Keratinocyte (primary cell): ENCODE data around the gene TMPRSS12. TPM values are rescaled to one million over a fixed set of nuclear protein-coding genes. Genes with fewer than 3 reads are reported as not detected.
"Not testable (repeated sequence)": the region's sequence is repeated elsewhere in the genome, so short reads cannot be mapped to it uniquely, and the experiment has no call there.

Source experiments
- DNase-seq: peaks from one replicate; pipeline ENCODE4 v3.0.0-alpha.2; 2011; ENCODE audit warnings: low read depth, missing footprints, low spot score
- FAIRE-seq: peaks from 2 replicates; lab custom pipeline; 2011; peaks lifted over from hg19 to GRCh38; lab: Jason Lieb, UNC
- H2AFZ ChIP-seq: 2 replicates; pipeline ENCODE4 v1.6.0; 2012; ENCODE audit warnings: low read length, control low read depth, inconsistent platforms; ENCODE audit not compliant: control insufficient read depth
- H3K27ac ChIP-seq: 2 replicates; pipeline ENCODE4 v1.5.1; 2011; ENCODE audit warnings: low read length; ENCODE audit not compliant: control insufficient read depth, insufficient read depth
- H3K27me3 ChIP-seq: 3 replicates; pipeline ENCODE4 v1.6.0; 2011; ENCODE audit warnings: low read length; ENCODE audit not compliant: control insufficient read depth, insufficient read depth; ENCODE audit errors: extremely low read depth
- H3K36me3 ChIP-seq, 2 experiments: 2 replicates in 1 of 2; 3 replicates in 1 of 2; pipeline ENCODE4 v1.5.1; 2011; ENCODE audit warnings: low read length in 2 of 2, mild to moderate bottlenecking in 1 of 2; ENCODE audit not compliant: control insufficient read depth in 2 of 2, insufficient read depth in 2 of 2; ENCODE audit errors: extremely low read depth in 1 of 2
- H3K4me1 ChIP-seq: 3 replicates; pipeline ENCODE4 v1.5.1; 2011; ENCODE audit warnings: low read length; ENCODE audit not compliant: control insufficient read depth, insufficient read depth; ENCODE audit errors: extremely low read depth
- H3K4me2 ChIP-seq: 3 replicates; pipeline ENCODE4 v1.6.0; 2011; ENCODE audit warnings: low read depth, low read length; ENCODE audit not compliant: control insufficient read depth, insufficient read depth; ENCODE audit errors: extremely low read depth
- H3K4me3 ChIP-seq, 3 experiments: fragments of 200-600 bp in 1 of 3; sonication (generic) in 1 of 3; 2 replicates in 2 of 3; 3 replicates in 1 of 3; pipeline ENCODE4 v1.5.1; 2011 to 2016; ENCODE audit warnings: low read length in 3 of 3, mild to moderate bottlenecking in 3 of 3, control low read depth in 2 of 3, inconsistent platforms in 1 of 3, low read depth in 1 of 3, mixed read lengths in 1 of 3, mixed run types in 1 of 3, moderate library complexity in 1 of 3; ENCODE audit not compliant: control insufficient read depth in 2 of 3, insufficient read depth in 2 of 3; ENCODE audit errors: extremely low read depth in 1 of 3
- H3K79me2 ChIP-seq: 2 replicates; pipeline ENCODE4 v1.6.0; 2012; ENCODE audit warnings: low read length; ENCODE audit not compliant: control insufficient read depth, insufficient read depth
- H3K9ac ChIP-seq: 3 replicates; pipeline ENCODE4 v1.6.0; 2011; ENCODE audit warnings: low read length; ENCODE audit not compliant: control insufficient read depth, insufficient read depth; ENCODE audit errors: extremely low read depth
- H3K9me1 ChIP-seq: 3 replicates; pipeline ENCODE4 v1.6.0; 2011; ENCODE audit warnings: low read length; ENCODE audit not compliant: control insufficient read depth, insufficient read depth; ENCODE audit errors: extremely low read depth
- H3K9me3 ChIP-seq: 2 replicates; pipeline ENCODE4 v1.5.1; 2012; ENCODE audit warnings: low read depth, low read length; ENCODE audit not compliant: control insufficient read depth
- H4K20me1 ChIP-seq: 3 replicates; pipeline ENCODE4 v1.6.0; 2011; ENCODE audit warnings: low read length; ENCODE audit not compliant: control insufficient read depth, insufficient read depth; ENCODE audit errors: extremely low read depth
- CTCF ChIP-seq, 3 experiments: IDR thresholded peaks in 1 of 3; conservative IDR thresholded peaks in 1 of 3; optimal IDR thresholded peaks in 1 of 3; 2 replicates in 2 of 3; 3 replicates in 1 of 3; pipeline versions ENCODE3 to v1.5.1; 2011; ENCODE audit warnings: low read length in 3 of 3, mild to moderate bottlenecking in 3 of 3, moderate library complexity in 2 of 3, control low read depth in 1 of 3, inconsistent platforms in 1 of 3; ENCODE audit not compliant: insufficient read depth in 2 of 3; ENCODE audit errors: extremely low read depth in 1 of 3
- EZH2 ChIP-seq: IDR thresholded peaks from one replicate; pipeline ENCODE4 v1.6.1; 2012; ENCODE audit warnings: inconsistent platforms, mild to moderate bottlenecking, low read length, moderate library complexity
- dilution Hi-C: fragments of 300-500 bp; cut with MboI; formaldehyde crosslinking; loops from one replicate; pipeline ENCODE4 v1.7.0; 2020; ENCODE audit warnings: low sequenced_read_pairs; ENCODE audit not compliant: extremely low pct_ligation_motif_present
- polyA plus RNA-seq, 5 experiments: library from polyadenylated mRNA; depleted of rRNA in 3 of 5; stranded (reverse) in 3 of 5; stranded (forward) in 1 of 5; unstranded in 1 of 5; fragments of >200 nt; gene quantifications; 1 replicate in 1 of 5; 2 replicates in 3 of 5; 3 replicates in 1 of 5; pipeline versions ENCODE4 v1.2.1 to v1.2.3, GENCODE V29; 2011 to 2012; ENCODE audit warnings: missing spikeins in 2 of 5, low read depth in 1 of 5, low replicate concordance in 1 of 5

The TMPRSS12 gene
- polyA plus RNA-seq, 1 donor (not counting 4 experiments of a cell fraction or from before 2014, with no cell fraction given): not detected

- no peak overlapping the region for H3K9ac ChIP-seq
- no peak overlapping the region for H3K4me3 ChIP-seq
- no peaks in the 10 kb centered on the region for H3K9me3 ChIP-seq
- no peaks in the 10 kb centered on the region for H3K4me1 ChIP-seq
- H3K27ac ChIP-seq: no peak overlapping the region
- H4K20me1 ChIP-seq: no peaks in the 10 kb centered on the region
- H3K27me3 ChIP-seq: no peaks in the 10 kb centered on the region
- DNase-seq (no peak), FAIRE-seq (no peak)
- no peaks in the 10 kb centered on the region for H3K79me2 ChIP-seq
- TF ChIP-seq CTCF (optimal IDR thresholded peaks at IDR 0.05 in 1 of 3, IDR thresholded peaks at IDR 0.05 in 1 of 3, conservative IDR thresholded peaks at IDR 0.05 in 1 of 3; ENCODE audit: extremely low read depth in 1 of 3, insufficient read depth in 2 of 3, low read length in 3 of 3): no peak
- TF ChIP-seq EZH2: no peak
- H3K36me3 ChIP-seq: no peaks in the 10 kb centered on the region
- no peak overlapping the region for H3K4me2 ChIP-seq
- dilution Hi-C loops: no loop called here
- no peak overlapping the region for H2AFZ ChIP-seq
- no peaks in the 10 kb centered on the region for H3K9me1 ChIP-seq
These were observed 6.2 kb downstream of the TMPRSS12 start for GRCh38 chr12:50848963-50849362.

- not testable (repeated sequence) for FAIRE-seq, H3K4me2 ChIP-seq
These were observed 12.5 kb downstream of the TMPRSS12 start for GRCh38 chr12:50855218-50855617.

GRCh38 chr12:50855679-50856078, 13.0 kb downstream of the TMPRSS12 start:
- H3K79me2 ChIP-seq, H3K9ac ChIP-seq, H2AFZ ChIP-seq, H3K9me3 ChIP-seq, dilution Hi-C loops, DNase-seq, H3K36me3 ChIP-seq, H3K4me3 ChIP-seq, H4K20me1 ChIP-seq, H3K4me2 ChIP-seq, H3K9me1 ChIP-seq, H3K27me3 ChIP-seq, FAIRE-seq, H3K4me1 ChIP-seq, H3K27ac ChIP-seq: not testable (repeated sequence)

More at GRCh38 chr12:50855218-50855617, 12.5 kb downstream of the TMPRSS12 start:
- H3K9me1 ChIP-seq, dilution Hi-C loops, H3K4me1 ChIP-seq, H3K27ac ChIP-seq, H3K4me3 ChIP-seq, H3K79me2 ChIP-seq, H2AFZ ChIP-seq, H3K9ac ChIP-seq, H3K9me3 ChIP-seq, DNase-seq, H4K20me1 ChIP-seq, H3K36me3 ChIP-seq, H3K27me3 ChIP-seq: not testable (repeated sequence)
